ENCODE measurements around the gene C2orf81. TPM values are rescaled to one million over a fixed set of nuclear protein-coding genes. Genes with fewer than 3 reads are reported as not detected.

The C2orf81 gene
- total and polyA plus RNA-seq, 2 of the 4 experiments (the other 2 are of a cell fraction), result 0.18 to 0.74 TPM

DNA sequence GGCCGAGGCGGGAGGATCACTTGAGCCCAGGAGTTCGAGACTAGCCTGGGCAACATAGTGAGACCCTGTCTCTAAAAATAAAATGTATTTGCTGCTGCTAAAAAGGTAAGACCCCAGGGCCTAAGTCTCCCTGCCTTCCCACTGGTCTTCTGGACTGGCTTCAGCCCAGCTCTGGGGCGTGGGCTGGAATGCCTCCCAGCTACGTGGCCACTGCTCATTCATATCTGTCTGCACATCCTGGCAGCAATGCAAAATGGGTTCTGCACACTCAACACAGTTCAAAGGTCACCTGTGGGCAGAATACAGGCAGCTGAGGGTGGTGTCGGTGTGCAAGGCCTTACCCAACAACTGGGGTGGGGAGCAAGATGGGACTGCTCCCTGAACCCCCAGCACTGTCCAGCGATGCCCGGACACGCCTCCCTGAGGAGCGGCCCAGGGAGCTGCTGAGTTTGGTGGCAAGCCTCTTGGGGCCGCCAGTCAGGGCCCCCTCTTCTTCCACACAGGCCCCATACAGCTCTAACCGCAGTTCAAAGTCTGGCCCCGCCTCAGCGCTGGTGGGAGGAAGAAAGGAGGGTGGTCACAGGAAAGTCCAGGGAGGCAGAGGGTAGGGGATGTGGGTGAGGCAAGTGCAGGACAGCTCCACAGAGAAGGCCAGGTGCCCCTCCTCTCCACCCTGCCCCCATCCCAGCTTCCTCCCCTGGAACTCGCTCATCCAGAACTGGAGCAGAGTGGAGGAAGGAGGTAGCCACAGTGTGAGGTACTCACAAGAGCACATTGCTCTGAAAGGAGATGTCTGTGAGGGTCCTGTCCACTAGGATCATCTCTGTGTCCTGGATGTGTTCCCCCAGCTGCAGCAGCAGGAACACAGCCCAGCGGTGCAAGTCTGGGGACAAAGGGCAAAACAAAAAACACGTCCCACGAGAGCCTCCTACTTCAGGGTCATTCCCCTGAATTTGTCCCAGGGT, 8.3 kb upstream of the C2orf81 start:
- H2BK120ac ChIP-seq (ENCODE audit: low read depth, low read length), result no peak overlapping the region
- 84% methylated on average over 11 of the region's 18 CpGs; no CpG with 5 or more reads in 1 of the 2 experiments for WGBS, 2 experiments (ENCODE audit: extremely low coverage in 2 of 2, insufficient read length in 1 of 2)
- no peak overlapping the region for H2BK15ac ChIP-seq (ENCODE audit: low read depth, low read length)
- H4K20me1 ChIP-seq (ENCODE audit: insufficient read depth, low read length), result 0 out of 2 replicates have a peak, but pooled peaks cover 3% of the 10 kb centered on the region
- no peak overlapping the region for H4K91ac ChIP-seq (ENCODE audit: insufficient read depth, low read depth, low read length)
- H3K27ac ChIP-seq (ENCODE audit: insufficient read depth, low read length), result no peak overlapping the region
- H4K5ac ChIP-seq (ENCODE audit: low read depth, low read length), result no peak overlapping the region
- in situ Hi-C loops (cut with MboI; ENCODE audit: low sequenced_read_pairs) (no loop called here), dilution Hi-C loops (cut with HindIII; ENCODE audit: low sequenced_read_pairs, unreplicated experiment) (no loop called here), intact Hi-C loops (cut with micrococcal nuclease) (no loop called here)
- H3K9me1 ChIP-seq (ENCODE audit: insufficient read depth, low read length), result peaks cover under 1% of the 10 kb centered on the region; the same call in 1 of the 2 replicates
- no peak overlapping the region for H3K4ac ChIP-seq (ENCODE audit: low read depth, low read length)
- peaks cover 0 to 5% of the 10 kb centered on the region in 2 experiments; a peak in 2 of 4 replicates for H3K79me1 ChIP-seq (ENCODE audit: low read depth in 1 of 2, low read length in 2 of 2)
- no peak overlapping the region for H3K56ac ChIP-seq (ENCODE audit: extremely low read depth, insufficient read depth, low read length)
- no peak overlapping the region for H3K4me3 ChIP-seq (ENCODE audit: insufficient read depth, low read depth, low read length)
- H2AK5ac ChIP-seq (ENCODE audit: low read depth, low read length), result no peak overlapping the region
- BruUV-seq (replicated peaks), result no TSS peak
- H2AK9ac ChIP-seq (replicated peaks; ENCODE audit: low read depth, low read length, poor library complexity), result no peak overlapping the region
- H3K36me3 ChIP-seq (ENCODE audit: control insufficient read depth, insufficient read depth, low read length), result peaks cover 67% of the 10 kb centered on the region
- CTCF ChIA-PET, result no interaction called here
- no peak overlapping the region for H2BK5ac ChIP-seq (ENCODE audit: low read depth, low read length, poor library complexity, severe bottlenecking)
- no peak overlapping the region for H3K4me2 ChIP-seq (ENCODE audit: low read depth, low read length)
- H4K8ac ChIP-seq (ENCODE audit: low read depth in 2 of 2, low read length in 2 of 2), result no peak overlapping the region
- POLR2A ChIA-PET (ENCODE audit: unreplicated experiment), result no interaction called here
- no peak overlapping the region for H3K18ac ChIP-seq (ENCODE audit: low read depth, low read length)
- TF ChIP-seq FOS (IDR thresholded peaks at IDR 0.05; ENCODE audit: low read depth, low read length), result no peak
- TF ChIP-seq RFX5 (IDR thresholded peaks at IDR 0.05; ENCODE audit: low read depth, low read length), result no peak
- TF ChIP-seq, protein P1, sequence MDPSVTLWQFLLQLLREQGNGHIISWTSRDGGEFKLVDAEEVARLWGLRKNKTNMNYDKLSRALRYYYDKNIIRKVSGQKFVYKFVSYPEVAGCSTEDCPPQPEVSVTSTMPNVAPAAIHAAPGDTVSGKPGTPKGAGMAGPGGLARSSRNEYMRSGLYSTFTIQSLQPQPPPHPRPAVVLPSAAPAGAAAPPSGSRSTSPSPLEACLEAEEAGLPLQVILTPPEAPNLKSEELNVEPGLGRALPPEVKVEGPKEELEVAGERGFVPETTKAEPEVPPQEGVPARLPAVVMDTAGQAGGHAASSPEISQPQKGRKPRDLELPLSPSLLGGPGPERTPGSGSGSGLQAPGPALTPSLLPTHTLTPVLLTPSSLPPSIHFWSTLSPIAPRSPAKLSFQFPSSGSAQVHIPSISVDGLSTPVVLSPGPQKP (IDR thresholded peaks at IDR 0.05; ENCODE audit: borderline replicate concordance, low read depth, low read length), result no peak
- TF ChIP-seq RAD21 (IDR thresholded peaks at IDR 0.05; ENCODE audit: low read length), result no peak
- TF ChIP-seq, protein P2, sequence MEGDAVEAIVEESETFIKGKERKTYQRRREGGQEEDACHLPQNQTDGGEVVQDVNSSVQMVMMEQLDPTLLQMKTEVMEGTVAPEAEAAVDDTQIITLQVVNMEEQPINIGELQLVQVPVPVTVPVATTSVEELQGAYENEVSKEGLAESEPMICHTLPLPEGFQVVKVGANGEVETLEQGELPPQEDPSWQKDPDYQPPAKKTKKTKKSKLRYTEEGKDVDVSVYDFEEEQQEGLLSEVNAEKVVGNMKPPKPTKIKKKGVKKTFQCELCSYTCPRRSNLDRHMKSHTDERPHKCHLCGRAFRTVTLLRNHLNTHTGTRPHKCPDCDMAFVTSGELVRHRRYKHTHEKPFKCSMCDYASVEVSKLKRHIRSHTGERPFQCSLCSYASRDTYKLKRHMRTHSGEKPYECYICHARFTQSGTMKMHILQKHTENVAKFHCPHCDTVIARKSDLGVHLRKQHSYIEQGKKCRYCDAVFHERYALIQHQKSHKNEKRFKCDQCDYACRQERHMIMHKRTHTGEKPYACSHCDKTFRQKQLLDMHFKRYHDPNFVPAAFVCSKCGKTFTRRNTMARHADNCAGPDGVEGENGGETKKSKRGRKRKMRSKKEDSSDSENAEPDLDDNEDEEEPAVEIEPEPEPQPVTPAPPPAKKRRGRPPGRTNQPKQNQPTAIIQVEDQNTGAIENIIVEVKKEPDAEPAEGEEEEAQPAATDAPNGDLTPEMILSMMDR (conservative IDR thresholded peaks at IDR 0.05; ENCODE audit: low read depth, low read length), result no peak
- TF ChIP-seq, protein P3, sequence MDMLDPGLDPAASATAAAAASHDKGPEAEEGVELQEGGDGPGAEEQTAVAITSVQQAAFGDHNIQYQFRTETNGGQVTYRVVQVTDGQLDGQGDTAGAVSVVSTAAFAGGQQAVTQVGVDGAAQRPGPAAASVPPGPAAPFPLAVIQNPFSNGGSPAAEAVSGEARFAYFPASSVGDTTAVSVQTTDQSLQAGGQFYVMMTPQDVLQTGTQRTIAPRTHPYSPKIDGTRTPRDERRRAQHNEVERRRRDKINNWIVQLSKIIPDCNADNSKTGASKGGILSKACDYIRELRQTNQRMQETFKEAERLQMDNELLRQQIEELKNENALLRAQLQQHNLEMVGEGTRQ (IDR thresholded peaks at IDR 0.05; ENCODE audit: low read depth, low read length), result no peak
- no peak for TF ChIP-seq MAFK (IDR thresholded peaks at IDR 0.05; ENCODE audit: low read depth, low read length)
- no peak for TF ChIP-seq RCOR1 (IDR thresholded peaks at IDR 0.05; ENCODE audit: insufficient replicate concordance, low read length)
- TF ChIP-seq POLR2A (IDR thresholded peaks at IDR 0.05; ENCODE audit: low read depth, low read length), result no peak
- no peak for TF ChIP-seq SMC3 (IDR thresholded peaks at IDR 0.05; ENCODE audit: low read depth, low read length)
- no peak overlapping the region for H3K9ac ChIP-seq (ENCODE audit: low read depth, low read length)
- no peaks in the 10 kb centered on the region for H3K27me3 ChIP-seq (ENCODE audit: control insufficient read depth, insufficient read depth, low read length)
- no peak overlapping the region for H3K14ac ChIP-seq (replicated peaks; ENCODE audit: low read depth, low read length)
- DNase-seq (no peak), ATAC-seq (ENCODE audit: low read depth) (no peak; the same call in 1 of the 2 replicates)
- H2AFZ ChIP-seq (replicated peaks; ENCODE audit: low read length, poor library complexity), result no peak overlapping the region
- no peaks in the 10 kb centered on the region for H3K9me3 ChIP-seq (ENCODE audit: control insufficient read depth, insufficient read depth, low read length)
- H2BK20ac ChIP-seq (ENCODE audit: low read depth, low read length), result no peak overlapping the region
- H3K23ac ChIP-seq (ENCODE audit: low read depth, low read length), result no peak overlapping the region
- no peaks in the 10 kb centered on the region for H3K4me1 ChIP-seq (ENCODE audit: control insufficient read depth, insufficient read depth, low read length)

All from IMR-90 (cell line).